ENCODE measurements around the gene HECTD4.
"Not testable (repeated sequence)": the region's sequence is repeated elsewhere in the genome, so short reads cannot be mapped to it uniquely, and the experiment has no call there.

The HECTD4 gene

GRCh38 chr12:112261559-112261958 is 120.7 kb downstream of the HECTD4 start:
- no peak for DNase-seq (ENCODE audit: low read depth)

GRCh38 chr12:112258926-112259325 is 123.3 kb downstream of the HECTD4 start:
- DNase-seq (ENCODE audit: low read depth), result no peak

GRCh38 chr12:112256780-112257179 is 125.5 kb downstream of the HECTD4 start:
- no peak for DNase-seq (ENCODE audit: low read depth)

GRCh38 chr12:112252184-112252583 is 130.0 kb downstream of the HECTD4 start:
- peak; percentile 22 for DNase-seq (ENCODE audit: low read depth)

GRCh38 chr12:112244902-112245301 is 137.3 kb downstream of the HECTD4 start:
- not testable (repeated sequence) for DNase-seq (ENCODE audit: low read depth)

- no peak for DNase-seq (ENCODE audit: low read depth)
Measured at GRCh38 chr12:112243255-112244110, 138.7 kb downstream of the HECTD4 start.

- DNase-seq (ENCODE audit: low read depth), result no peak
Measured at GRCh38 chr12:112241176-112241575, 141.1 kb downstream of the HECTD4 start.

GRCh38 chr12:112239881-112240280 is 142.3 kb downstream of the HECTD4 start:
- DNase-seq (ENCODE audit: low read depth), result no peak

- no peak for DNase-seq (ENCODE audit: low read depth)
Measured at GRCh38 chr12:112239020-112239419, 143.2 kb downstream of the HECTD4 start.

GRCh38 chr12:112238441-112238840 is 143.8 kb downstream of the HECTD4 start:
- DNase-seq (ENCODE audit: low read depth), result no peak

GRCh38 chr12:112236786-112237185 is 145.4 kb downstream of the HECTD4 start:
- no peak for DNase-seq (ENCODE audit: low read depth)

- no peak for DNase-seq (ENCODE audit: low read depth)
Measured at GRCh38 chr12:112236386-112236785, 145.8 kb downstream of the HECTD4 start.

- no peak for DNase-seq (ENCODE audit: low read depth)
Measured at GRCh38 chr12:112234303-112234702, 147.9 kb downstream of the HECTD4 start.

GRCh38 chr12:112233242-112233641 is 149.0 kb downstream of the HECTD4 start:
- DNase-seq (ENCODE audit: low read depth), result no peak

GRCh38 chr12:112230136-112230535 is 152.1 kb downstream of the HECTD4 start:
- no peak for DNase-seq (ENCODE audit: low read depth)

- DNase-seq (ENCODE audit: low read depth), result no peak
Measured at GRCh38 chr12:112226768-112227167, 155.5 kb downstream of the HECTD4 start.

- DNase-seq (ENCODE audit: low read depth), result not testable (repeated sequence)
Measured at GRCh38 chr12:112220628-112221027, 161.6 kb downstream of the HECTD4 start.

- DNase-seq (ENCODE audit: low read depth), result peak; percentile 10
Measured at GRCh38 chr12:112219195-112219594, 163.0 kb downstream of the HECTD4 start.

- DNase-seq (ENCODE audit: low read depth), result peak; percentile 5
Measured at GRCh38 chr12:112218150-112218549, 164.1 kb downstream of the HECTD4 start.

- DNase-seq (ENCODE audit: low read depth), result no peak
Measured at GRCh38 chr12:112217647-112218046, 164.6 kb downstream of the HECTD4 start.

- no peak for DNase-seq (ENCODE audit: low read depth)
Measured at GRCh38 chr12:112216223-112216622, 166.0 kb downstream of the HECTD4 start.

GRCh38 chr12:112214064-112214463 is 168.2 kb downstream of the HECTD4 start:
- no peak for DNase-seq (ENCODE audit: low read depth)

GRCh38 chr12:112208301-112208910 is 173.8 kb downstream of the HECTD4 start:
- DNase-seq (ENCODE audit: low read depth), result no peak

Measured in non-pigmented ciliary epithelial cell (primary cell).